Ascending aorta (tissue), 2 donors: ENCODE measurements around the gene HIP1R. TPM values are rescaled to one million over a fixed set of nuclear protein-coding genes. Genes with fewer than 3 reads are reported as not detected.

Source experiments
- DNase-seq, 2 donors: peaks; one replicate each; pipeline ENCODE4 v3.0.0-alpha.2; 2019; ENCODE audit warnings: low spot score in 2 of 2
- H3K27ac ChIP-seq, 2 donors: fragments of 200-600 bp; sonication (generic); one replicate each; pipeline ENCODE4 v1.5.1; 2016 to 2017; ENCODE audit warnings: mild to moderate bottlenecking in 1 of 2
- H3K27me3 ChIP-seq: fragments of 200-600 bp; sonication (generic); one replicate; pipeline ENCODE4 v1.5.1; 2017
- H3K36me3 ChIP-seq, 2 donors: fragments of 200-600 bp; sonication (generic); one replicate each; pipeline ENCODE4 v1.5.1; 2016
- H3K4me1 ChIP-seq, 2 donors: fragments of 200-600 bp; sonication (generic); one replicate each; pipeline ENCODE4 v1.5.1; 2016 to 2017; ENCODE audit warnings: mild to moderate bottlenecking in 1 of 2
- H3K4me3 ChIP-seq, 2 donors: fragments of 200-600 bp; sonication (generic); one replicate each; pipeline ENCODE4 v1.5.1; 2016 to 2017; ENCODE audit warnings: mild to moderate bottlenecking in 1 of 2
- H3K9me3 ChIP-seq, 2 donors: fragments of 200-600 bp; sonication (generic); one replicate each; pipeline ENCODE4 v1.5.1; 2016
- CTCF ChIP-seq, 3 experiments: fragments of 200-600 bp in 2 of 3; fragments of 450-650 bp in 1 of 3; sonication (generic) in 2 of 3; IDR thresholded peaks; one replicate each; pipeline ENCODE4 v1.5.1; 2016 to 2019; ENCODE audit warnings: antibody characterized with exemption in 3 of 3, mild to moderate bottlenecking in 1 of 3, moderate library complexity in 1 of 3
- intact Hi-C: fragments of 100-400 bp; cut with DNase I; formaldehyde crosslinking; loops from one replicate; pipeline ENCODE4 v1.15.1; 2023
- total RNA-seq: library from RNA; depleted of rRNA; stranded (reverse); fragments of >200 nt; gene quantifications from one replicate; pipeline ENCODE4 v1.1.0, GENCODE V29; 2016

The HIP1R gene
- total RNA-seq, 1 donor from 2014 or later = 98.7 TPM

GRCh38 chr12:122847921-122848421, 12.7 kb downstream of the HIP1R start:
- H3K4me1 ChIP-seq = peaks cover 18 to 31% of the 10 kb centered on the region in 2 donors
- no peak for TF ChIP-seq CTCF (IDR thresholded peaks at IDR 0.05)
- H3K4me3 ChIP-seq = no peak overlapping the region
- intact Hi-C loops = no loop called here
- DNase-seq = no peak
- peaks cover 0 to 9% of the 10 kb centered on the region in 2 donors for H3K36me3 ChIP-seq
- no peaks in the 10 kb centered on the region for H3K27me3 ChIP-seq
- no peak overlapping the region for H3K27ac ChIP-seq
- H3K9me3 ChIP-seq = no peaks in the 10 kb centered on the region

DNA sequence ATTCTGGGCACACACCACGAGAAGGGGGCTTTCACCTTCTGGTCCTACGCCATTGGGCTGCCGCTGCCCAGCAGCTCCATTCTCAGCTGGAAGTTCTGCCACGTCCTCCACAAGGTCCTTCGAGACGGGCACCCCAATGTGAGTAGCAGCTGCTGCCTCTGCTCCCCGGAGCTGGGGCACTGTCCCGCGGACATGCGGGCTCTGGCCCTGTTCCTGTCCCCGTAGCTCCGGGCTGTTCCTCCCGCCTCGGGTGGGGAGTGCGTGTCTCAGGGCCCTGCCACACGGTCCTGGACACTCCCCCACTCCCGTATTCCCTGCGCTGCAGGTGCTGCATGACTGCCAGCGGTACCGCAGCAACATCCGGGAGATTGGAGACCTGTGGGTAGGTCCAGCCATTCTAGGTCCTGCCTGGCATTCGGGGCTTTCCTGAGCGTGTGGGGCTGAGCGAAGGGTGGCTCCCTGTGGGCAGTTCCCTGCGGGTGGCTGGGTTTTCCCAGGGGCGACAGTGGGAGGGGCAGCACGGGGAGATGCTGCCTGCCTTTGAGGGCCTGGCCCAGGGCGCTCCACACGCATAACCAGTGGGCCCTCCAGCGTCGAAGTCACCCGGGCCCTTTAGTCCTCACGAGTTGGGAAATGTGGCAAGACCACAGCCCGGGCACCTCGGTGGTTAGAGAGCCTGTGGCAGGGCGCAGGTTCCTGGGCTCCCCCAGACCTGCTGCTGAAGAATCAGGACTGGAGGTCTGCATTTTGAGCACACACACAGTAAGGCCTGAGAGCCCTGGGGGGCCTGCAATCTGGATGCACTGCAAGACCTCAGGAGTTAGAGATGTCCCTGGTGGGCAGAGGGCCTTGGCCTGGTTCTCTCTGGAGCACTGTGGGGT, 13.5 kb downstream of the HIP1R start:
- no peak for TF ChIP-seq CTCF (IDR thresholded peaks at IDR 0.05)
- Histone ChIP-seq H3K36me3 (peaks cover 0 to 9% of the 10 kb centered on the region in 2 donors), H3K9me3 (no peaks in the 10 kb centered on the region), H3K4me3 (no peak overlapping the region), H3K4me1 (peaks cover 22 to 37% of the 10 kb centered on the region in 2 donors), H3K27ac (peak overlapping the region; percentile 56 to 87), H3K27me3 (no peaks in the 10 kb centered on the region)
- no peak for DNase-seq
- intact Hi-C loops = no loop called here

GRCh38 chr12:122849352-122850047, 14.2 kb downstream of the HIP1R start:
- TF ChIP-seq CTCF (IDR thresholded peaks at IDR 0.05) = no peak
- Histone ChIP-seq H3K4me3 (no peak overlapping the region), H3K36me3 (peaks cover 6 to 12% of the 10 kb centered on the region in 2 donors), H3K4me1 (peaks cover 25 to 42% of the 10 kb centered on the region in 2 donors), H3K9me3 (no peaks in the 10 kb centered on the region), H3K27ac (peak overlapping the region; percentile 56 to 87), H3K27me3 (no peaks in the 10 kb centered on the region)
- no peak for DNase-seq
- intact Hi-C loops = loop anchor here (5.0 kb wide), 1 partner anchor 48 kb away; the partner anchor contains the start of gene VPS37B

GRCh38 chr12:122850048-122850445, 14.8 kb downstream of the HIP1R start:
- no peaks in the 10 kb centered on the region for H3K9me3 ChIP-seq
- H3K4me1 ChIP-seq = peaks cover 25 to 42% of the 10 kb centered on the region in 2 donors
- no peaks in the 10 kb centered on the region for H3K27me3 ChIP-seq
- intact Hi-C loops = loop anchor here (5.0 kb wide), 1 partner anchor 47 kb away; the partner anchor contains the start of gene VPS37B
- no peak overlapping the region for H3K4me3 ChIP-seq
- TF ChIP-seq CTCF (IDR thresholded peaks at IDR 0.05) = no peak
- H3K36me3 ChIP-seq = peaks cover 12 to 17% of the 10 kb centered on the region in 2 donors
- H3K27ac ChIP-seq = peak overlapping the region; percentile 56 to 87
- DNase-seq = no peak

GRCh38 chr12:122850695-122851350, 15.6 kb downstream of the HIP1R start:
- Histone ChIP-seq H3K4me1 (peaks cover 25 to 42% of the 10 kb centered on the region in 2 donors), H3K27ac (peak overlapping the region; percentile 86 to 92), H3K4me3 (no peak overlapping the region), H3K27me3 (no peaks in the 10 kb centered on the region), H3K9me3 (no peaks in the 10 kb centered on the region), H3K36me3 (peaks cover 19 to 25% of the 10 kb centered on the region in 2 donors)
- DNase-seq = peak in 1 of 2 donors; percentile 82
- intact Hi-C loops = loop anchor here (5.0 kb wide), 1 partner anchor 46 kb away; the partner anchor contains the start of gene VPS37B
- no peak for TF ChIP-seq CTCF (IDR thresholded peaks at IDR 0.05)
